ENCODE results near the gene HAPLN2. TPM values are rescaled to one million over a fixed set of nuclear protein-coding genes. Genes with fewer than 3 reads are reported as not detected.

The HAPLN2 gene
- total and polyA plus RNA-seq, 2 of the 4 experiments (the other 2 are of a cell fraction), result not detected

- Histone ChIP-seq H3K9me3 (ENCODE audit: control insufficient read depth, insufficient read depth, low read length) (no peaks in the 10 kb centered on the region), H3K4me2 (ENCODE audit: low read depth, low read length) (no peak overlapping the region), H4K8ac (ENCODE audit: low read depth in 2 of 2, low read length in 2 of 2) (no peak overlapping the region), H2BK15ac (ENCODE audit: low read depth, low read length) (no peak overlapping the region), H3K36me3 (ENCODE audit: control insufficient read depth, insufficient read depth, low read length) (peaks cover 33% of the 10 kb centered on the region), H3K9ac (ENCODE audit: low read depth, low read length) (no peak overlapping the region), H3K4me1 (ENCODE audit: control insufficient read depth, insufficient read depth, low read length) (0 out of 2 replicates have a peak, but pooled peaks cover 4% of the 10 kb centered on the region), H3K4ac (ENCODE audit: low read depth, low read length) (no peak overlapping the region), H2BK120ac (ENCODE audit: low read depth, low read length) (no peak overlapping the region), H3K4me3 (ENCODE audit: insufficient read depth, low read depth, low read length) (no peak overlapping the region), H3K79me1 (ENCODE audit: low read depth in 1 of 2, low read length in 2 of 2) (peaks cover 16 to 57% of the 10 kb centered on the region in 2 experiments), H2BK20ac (ENCODE audit: low read depth, low read length) (no peak overlapping the region), H3K56ac (ENCODE audit: extremely low read depth, insufficient read depth, low read length) (no peak overlapping the region), H3K23ac (ENCODE audit: low read depth, low read length) (no peak overlapping the region), H2AK9ac (replicated peaks; ENCODE audit: low read depth, low read length, poor library complexity) (no peak overlapping the region), H4K5ac (ENCODE audit: low read depth, low read length) (no peak overlapping the region), H2BK5ac (ENCODE audit: low read depth, low read length, poor library complexity, severe bottlenecking) (no peak overlapping the region), H4K20me1 (ENCODE audit: insufficient read depth, low read length) (no peaks in the 10 kb centered on the region), H2AFZ (replicated peaks; ENCODE audit: low read length, poor library complexity) (no peak overlapping the region), H3K27ac (ENCODE audit: insufficient read depth, low read length) (no peak overlapping the region), H4K91ac (ENCODE audit: insufficient read depth, low read depth, low read length) (no peak overlapping the region), H2AK5ac (ENCODE audit: low read depth, low read length) (no peak overlapping the region), H3K9me1 (ENCODE audit: insufficient read depth, low read length) (peaks cover 14% of the 10 kb centered on the region), H3K18ac (ENCODE audit: low read depth, low read length) (no peak overlapping the region), H3K14ac (replicated peaks; ENCODE audit: low read depth, low read length) (no peak overlapping the region), H3K27me3 (ENCODE audit: control insufficient read depth, insufficient read depth, low read length) (no peaks in the 10 kb centered on the region)
- TF ChIP-seq POLR2A (IDR thresholded peaks at IDR 0.05; ENCODE audit: low read depth, low read length) (no peak), MAZ (IDR thresholded peaks at IDR 0.05; ENCODE audit: borderline replicate concordance, low read depth, low read length) (no peak), RAD21 (IDR thresholded peaks at IDR 0.05; ENCODE audit: low read length) (no peak), CEBPB (IDR thresholded peaks at IDR 0.05; ENCODE audit: low read depth, low read length) (no peak)
- ChIA-PET POLR2A (ENCODE audit: unreplicated experiment) (no interaction called here), CTCF (no interaction called here)
- DNase-seq, result no peak
- in situ Hi-C loops (cut with MboI; ENCODE audit: low sequenced_read_pairs), result no loop called here
- BruUV-seq (replicated peaks), result no TSS peak
- dilution Hi-C loops (cut with HindIII; ENCODE audit: low sequenced_read_pairs, unreplicated experiment), result no loop called here
- WGBS, 2 experiments (ENCODE audit: extremely low coverage in 2 of 2, insufficient read length in 1 of 2), result no CpG with 5 or more reads among the region's 4 CpGs
- intact Hi-C loops (cut with micrococcal nuclease), result no loop called here
- no peak for ATAC-seq (ENCODE audit: low read depth)
Measured at GRCh38 chr1:156598731-156599432, 20.3 kb upstream of the HAPLN2 start.

Data from IMR-90 (cell line).